Measurements from ENCODE around the gene FAR1.

Gene FAR1

DNA sequence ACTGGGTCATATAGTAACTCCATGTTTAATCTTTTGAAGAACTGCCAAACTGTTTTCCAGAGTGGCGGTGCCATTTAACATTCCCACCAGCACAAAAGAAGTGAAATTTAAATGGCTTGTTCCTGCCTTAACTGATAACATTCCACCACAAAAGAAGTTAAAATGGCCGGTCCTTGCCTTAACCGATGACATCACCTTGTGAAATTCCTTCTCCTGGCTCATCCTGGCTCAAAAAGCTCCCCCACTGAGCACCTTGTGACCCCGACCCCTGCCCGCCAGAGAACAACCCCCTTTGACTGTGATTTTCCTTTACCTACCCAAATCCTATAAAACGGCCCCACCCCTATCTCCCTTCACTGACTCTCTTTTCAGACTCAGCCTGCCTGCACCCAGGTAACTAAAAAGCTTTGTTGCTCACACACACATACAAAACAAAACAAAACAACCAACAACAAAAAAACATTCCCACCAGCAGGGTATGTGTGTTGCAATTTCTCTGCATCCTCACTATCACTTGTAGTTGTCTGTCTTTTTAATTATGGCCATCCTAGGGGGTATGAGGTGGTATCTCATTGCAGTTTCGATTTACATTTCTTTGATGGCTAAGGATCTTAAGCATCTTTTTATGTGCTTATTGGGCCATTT is 109.0 kb downstream of the FAR1 start:
- no peak for DNase-seq (ENCODE audit: low spot score)

DNA sequence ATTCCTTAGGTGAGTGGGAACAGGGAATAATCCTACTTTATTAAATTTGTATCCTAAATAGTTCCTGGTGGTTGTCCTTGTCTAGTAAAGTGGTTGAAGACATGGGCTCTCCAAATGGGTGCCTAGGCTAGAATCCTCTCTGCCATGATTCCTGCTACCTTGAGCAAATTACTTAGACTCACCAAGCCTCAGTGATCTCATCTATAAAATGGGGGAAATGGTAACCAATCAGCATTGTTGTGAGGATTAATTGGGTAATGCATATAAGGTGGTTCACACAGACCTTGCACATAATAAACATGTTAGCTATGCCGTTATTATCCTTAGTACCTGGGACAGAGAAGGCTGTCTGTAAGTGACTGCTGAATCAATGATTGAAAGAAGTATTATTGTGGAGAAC is 109.9 kb downstream of the FAR1 start:
- no peak for DNase-seq (ENCODE audit: low spot score)

DNA sequence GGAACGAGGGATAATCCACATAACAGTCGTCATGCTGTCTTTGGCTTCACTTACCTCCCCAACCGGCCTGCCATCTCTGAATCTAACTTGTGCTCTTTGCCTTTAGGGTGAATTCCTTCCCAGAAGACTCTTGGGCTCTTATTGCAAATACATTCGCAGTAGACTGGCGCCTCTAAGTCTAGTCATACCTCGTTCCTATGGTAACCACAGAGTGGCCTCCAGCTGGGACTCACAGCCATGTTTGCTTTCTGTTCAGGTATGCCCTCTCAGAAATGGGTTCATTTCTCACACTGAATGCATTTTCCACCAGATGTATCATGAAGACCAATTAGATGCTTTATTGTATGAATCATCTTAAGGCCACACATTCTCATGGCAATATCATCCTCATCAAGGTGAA is 112.7 kb downstream of the FAR1 start:
- DNase-seq (ENCODE audit: low spot score): no peak
